Measurements from ENCODE around the gene GSDME.
A peak's percentile ranks its signal among the peaks of the same experiment; 100 is the strongest.

GSDME gene

GRCh38 chr7:24722386-24723177, 34.7 kb downstream of the GSDME start:
- no peak for DNase-seq (ENCODE audit: low spot score)

GRCh38 chr7:24721481-24722001, 35.7 kb downstream of the GSDME start:
- DNase-seq (ENCODE audit: low spot score): no peak

- DNase-seq (ENCODE audit: low spot score): no peak
These were observed 37.0 kb downstream of the GSDME start for GRCh38 chr7:24720283-24720682.

- no peak for DNase-seq (ENCODE audit: low spot score)
These were observed 38.2 kb downstream of the GSDME start for GRCh38 chr7:24718977-24719491.

GRCh38 chr7:24718431-24718831, 38.8 kb downstream of the GSDME start:
- no peak for DNase-seq (ENCODE audit: low spot score)

- DNase-seq (ENCODE audit: low spot score): no peak
These were observed 39.5 kb downstream of the GSDME start for GRCh38 chr7:24717694-24718320.

GRCh38 chr7:24717247-24717622, 40.0 kb downstream of the GSDME start:
- DNase-seq (ENCODE audit: low spot score): no peak

- no peak for DNase-seq (ENCODE audit: low spot score)
These were observed 40.6 kb downstream of the GSDME start for GRCh38 chr7:24716480-24717246.

- DNase-seq (ENCODE audit: low spot score): peak; percentile 55
These were observed 41.4 kb downstream of the GSDME start for GRCh38 chr7:24715661-24716479.

- DNase-seq (ENCODE audit: low spot score): no peak
These were observed 42.1 kb downstream of the GSDME start for GRCh38 chr7:24715171-24715570.

GRCh38 chr7:24714676-24715010, 42.6 kb downstream of the GSDME start:
- no peak for DNase-seq (ENCODE audit: low spot score)

- DNase-seq (ENCODE audit: low spot score): no peak
These were observed 43.2 kb downstream of the GSDME start for GRCh38 chr7:24713850-24714675.

- no peak for DNase-seq (ENCODE audit: low spot score)
These were observed 44.0 kb downstream of the GSDME start for GRCh38 chr7:24713039-24713793.

GRCh38 chr7:24709585-24710360, 47.5 kb downstream of the GSDME start:
- DNase-seq (ENCODE audit: low spot score): no peak

GRCh38 chr7:24709051-24709450, 48.2 kb downstream of the GSDME start:
- no peak for DNase-seq (ENCODE audit: low spot score)

GRCh38 chr7:24707988-24708615, 49.2 kb downstream of the GSDME start:
- peak; percentile 53 for DNase-seq (ENCODE audit: low spot score)

- DNase-seq (ENCODE audit: low spot score): no peak
These were observed 50.8 kb downstream of the GSDME start for GRCh38 chr7:24706211-24707170.
